BLaER1 (cell line): ENCODE results near the gene RPTOR.
"Not testable (repeated sequence)": the region's sequence is repeated elsewhere in the genome, so short reads cannot be mapped to it uniquely, and the experiment has no call there.

Experiments used
- H3K27ac ChIP-seq: shearing (Covaris generic); formaldehyde crosslinking; 2 replicates; pipeline ENCODE4 v1.8.1; 2022
- H3K27me3 ChIP-seq: shearing (Covaris generic); formaldehyde crosslinking; 2 replicates; pipeline ENCODE4 v1.8.1; 2022
- H3K36me3 ChIP-seq: shearing (Covaris generic); formaldehyde crosslinking; 2 replicates; pipeline ENCODE4 v1.8.1; 2022
- H3K4me1 ChIP-seq: shearing (Covaris generic); formaldehyde crosslinking; 2 replicates; pipeline ENCODE4 v1.8.1; 2022
- H3K4me2 ChIP-seq: shearing (Covaris generic); formaldehyde crosslinking; 2 replicates; pipeline ENCODE4 v1.8.1; 2022
- H3K4me3 ChIP-seq: shearing (Covaris generic); formaldehyde crosslinking; 2 replicates; pipeline ENCODE4 v1.8.1; 2022
- H3K9ac ChIP-seq: shearing (Covaris generic); formaldehyde crosslinking; 2 replicates; pipeline ENCODE4 v1.8.1; 2022
- H3K9me3 ChIP-seq: shearing (Covaris generic); formaldehyde crosslinking; 2 replicates; pipeline ENCODE4 v1.8.1; 2022
- H4K20me1 ChIP-seq: shearing (Covaris generic); formaldehyde crosslinking; 2 replicates; pipeline ENCODE4 v1.8.1; 2022
- Cebpa-rat ChIP-seq: shearing (Covaris generic); IDR thresholded peaks from 2 replicates; pipeline ENCODE4 v1.8.1; 2022

The RPTOR gene

GRCh38 chr17:80805032-80805751, 260.6 kb downstream of the RPTOR start:
- no peak overlapping the region for H3K27ac ChIP-seq
- H3K4me1 ChIP-seq, result peaks cover 5% of the 10 kb centered on the region
- no peak overlapping the region; the same call in 1 of the 2 replicates for H3K4me2 ChIP-seq
- no peak for TF ChIP-seq Cebpa-rat
- peaks cover 24% of the 10 kb centered on the region for H3K36me3 ChIP-seq
- peaks cover 57% of the 10 kb centered on the region for H3K27me3 ChIP-seq
- H3K9ac ChIP-seq, result no peak overlapping the region
- H4K20me1 ChIP-seq, result peaks cover 85% of the 10 kb centered on the region
- no peak overlapping the region for H3K4me3 ChIP-seq
- peaks cover 34% of the 10 kb centered on the region for H3K9me3 ChIP-seq

GRCh38 chr17:80807014-80807413, 262.4 kb downstream of the RPTOR start:
- H3K4me3 ChIP-seq, result no peak overlapping the region
- no peak overlapping the region for H3K4me2 ChIP-seq
- H3K27ac ChIP-seq, result no peak overlapping the region
- H3K9ac ChIP-seq, result no peak overlapping the region
- H3K9me3 ChIP-seq, result peaks cover 34% of the 10 kb centered on the region
- peaks cover 24% of the 10 kb centered on the region for H3K36me3 ChIP-seq
- TF ChIP-seq Cebpa-rat, result no peak
- H3K27me3 ChIP-seq, result peaks cover 61% of the 10 kb centered on the region
- peaks cover 24% of the 10 kb centered on the region for H3K4me1 ChIP-seq
- H4K20me1 ChIP-seq, result peaks cover 85% of the 10 kb centered on the region

GRCh38 chr17:80807882-80808281, 263.2 kb downstream of the RPTOR start:
- Histone ChIP-seq H3K36me3 (peaks cover 24% of the 10 kb centered on the region), H3K4me1 (peaks cover 29% of the 10 kb centered on the region), H4K20me1 (peaks cover 85% of the 10 kb centered on the region), H3K4me2 (no peak overlapping the region), H3K27me3 (peaks cover 68% of the 10 kb centered on the region), H3K4me3 (no peak overlapping the region; the same call in 1 of the 2 replicates), H3K9ac (no peak overlapping the region), H3K27ac (no peak overlapping the region), H3K9me3 (peaks cover 34% of the 10 kb centered on the region)
- TF ChIP-seq Cebpa-rat, result no peak

GRCh38 chr17:80811181-80812105, 266.8 kb downstream of the RPTOR start:
- TF ChIP-seq Cebpa-rat, result no peak
- Histone ChIP-seq H3K4me2 (peak overlapping the region; percentile 71), H3K4me3 (no peak overlapping the region), H3K36me3 (peaks cover 23% of the 10 kb centered on the region), H3K27ac (no peak overlapping the region), H4K20me1 (peaks cover 87% of the 10 kb centered on the region), H3K4me1 (peaks cover 33% of the 10 kb centered on the region), H3K9me3 (peaks cover 23% of the 10 kb centered on the region), H3K27me3 (peaks cover 78% of the 10 kb centered on the region), H3K9ac (no peak overlapping the region)

- H3K27ac ChIP-seq, result no peak overlapping the region
- peaks cover 17% of the 10 kb centered on the region for H3K36me3 ChIP-seq
- no peak overlapping the region for H3K9ac ChIP-seq
- H3K4me3 ChIP-seq, result no peak overlapping the region
- H3K27me3 ChIP-seq, result peaks cover 84% of the 10 kb centered on the region
- TF ChIP-seq Cebpa-rat, result no peak
- H3K4me2 ChIP-seq, result peak overlapping the region; percentile 71
- peaks cover 12% of the 10 kb centered on the region for H3K9me3 ChIP-seq
- peaks cover 98% of the 10 kb centered on the region for H4K20me1 ChIP-seq
- peaks cover 33% of the 10 kb centered on the region for H3K4me1 ChIP-seq
These were observed 267.9 kb downstream of the RPTOR start for GRCh38 chr17:80812362-80813088.

GRCh38 chr17:80813318-80813717, 268.7 kb downstream of the RPTOR start:
- peaks cover 13% of the 10 kb centered on the region; the same call in 1 of the 2 replicates for H3K36me3 ChIP-seq
- H3K27me3 ChIP-seq, result peaks cover 84% of the 10 kb centered on the region
- no peak for TF ChIP-seq Cebpa-rat
- no peak overlapping the region for H3K4me3 ChIP-seq
- peaks cover 30% of the 10 kb centered on the region for H3K4me1 ChIP-seq
- H3K9me3 ChIP-seq, result peaks cover 4% of the 10 kb centered on the region; the same call in 1 of the 2 replicates
- H4K20me1 ChIP-seq, result peaks cover 100% of the 10 kb centered on the region
- no peak overlapping the region for H3K4me2 ChIP-seq
- H3K9ac ChIP-seq, result no peak overlapping the region
- no peak overlapping the region for H3K27ac ChIP-seq

GRCh38 chr17:80814491-80814890, 269.9 kb downstream of the RPTOR start:
- H3K9ac ChIP-seq, result no peak overlapping the region
- no peak for TF ChIP-seq Cebpa-rat
- H3K36me3 ChIP-seq, result peaks cover 13% of the 10 kb centered on the region; the same call in 1 of the 2 replicates
- peaks cover 100% of the 10 kb centered on the region for H4K20me1 ChIP-seq
- no peaks in the 10 kb centered on the region for H3K9me3 ChIP-seq
- peaks cover 28% of the 10 kb centered on the region for H3K4me1 ChIP-seq
- H3K4me2 ChIP-seq, result no peak overlapping the region
- H3K27ac ChIP-seq, result no peak overlapping the region
- H3K4me3 ChIP-seq, result no peak overlapping the region
- peaks cover 84% of the 10 kb centered on the region for H3K27me3 ChIP-seq

- H3K9ac ChIP-seq, result no peak overlapping the region
- peaks cover 84% of the 10 kb centered on the region for H3K27me3 ChIP-seq
- TF ChIP-seq Cebpa-rat, result no peak
- no peak overlapping the region for H3K4me2 ChIP-seq
- H3K4me1 ChIP-seq, result peaks cover 27% of the 10 kb centered on the region
- H3K9me3 ChIP-seq, result no peaks in the 10 kb centered on the region
- H4K20me1 ChIP-seq, result peaks cover 100% of the 10 kb centered on the region
- peaks cover 13% of the 10 kb centered on the region; the same call in 1 of the 2 replicates for H3K36me3 ChIP-seq
- H3K4me3 ChIP-seq, result no peak overlapping the region
- H3K27ac ChIP-seq, result no peak overlapping the region
These were observed 270.6 kb downstream of the RPTOR start for GRCh38 chr17:80815151-80815681.

GRCh38 chr17:80815718-80816117, 271.1 kb downstream of the RPTOR start:
- H3K9me3 ChIP-seq, H3K27ac ChIP-seq, H3K4me2 ChIP-seq, H3K9ac ChIP-seq, H3K4me3 ChIP-seq: not testable (repeated sequence)
- Histone ChIP-seq H4K20me1 (peaks cover 100% of the 10 kb centered on the region), H3K4me1 (peaks cover 22% of the 10 kb centered on the region), H3K36me3 (peaks cover 13% of the 10 kb centered on the region; the same call in 1 of the 2 replicates), H3K27me3 (peaks cover 85% of the 10 kb centered on the region)
